HG03064 (cell line): Measurements from ENCODE around the gene ARL11.
"Not testable (repeated sequence)": the region's sequence is repeated elsewhere in the genome, so short reads cannot be mapped to it uniquely, and the experiment has no call there.

ENCODE experiments used
- ATAC-seq: cut with Tn5 transposase; IDR thresholded peaks from one replicate; pipeline ENCODE4 v1.9.1; 2021; ENCODE audit warnings: low read depth; ENCODE audit not compliant: unreplicated experiment

Gene ARL11

GRCh38 chr13:49610176-49610575 is 18.1 kb upstream of the ARL11 start:
- ATAC-seq, result no peak

DNA sequence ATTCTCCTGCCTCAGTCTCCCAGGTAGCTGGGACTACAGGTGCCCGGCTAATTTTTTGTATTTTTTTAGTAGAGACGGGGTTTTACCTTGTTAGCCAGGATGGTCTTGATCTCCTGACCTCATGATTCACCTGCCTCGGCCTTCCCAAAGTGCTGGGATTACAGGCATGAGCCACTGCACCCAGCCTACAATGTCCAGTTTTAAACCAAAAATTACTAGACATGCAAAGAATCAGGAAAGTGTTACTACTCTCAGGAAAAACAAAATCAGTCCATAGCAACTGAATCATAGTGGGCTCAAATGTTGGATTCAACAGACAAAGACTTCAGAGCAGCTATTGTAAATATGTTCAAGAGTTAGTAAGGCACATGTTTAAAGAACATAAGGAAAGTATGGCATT is 16.3 kb upstream of the ARL11 start:
- ATAC-seq, result not testable (repeated sequence)

DNA sequence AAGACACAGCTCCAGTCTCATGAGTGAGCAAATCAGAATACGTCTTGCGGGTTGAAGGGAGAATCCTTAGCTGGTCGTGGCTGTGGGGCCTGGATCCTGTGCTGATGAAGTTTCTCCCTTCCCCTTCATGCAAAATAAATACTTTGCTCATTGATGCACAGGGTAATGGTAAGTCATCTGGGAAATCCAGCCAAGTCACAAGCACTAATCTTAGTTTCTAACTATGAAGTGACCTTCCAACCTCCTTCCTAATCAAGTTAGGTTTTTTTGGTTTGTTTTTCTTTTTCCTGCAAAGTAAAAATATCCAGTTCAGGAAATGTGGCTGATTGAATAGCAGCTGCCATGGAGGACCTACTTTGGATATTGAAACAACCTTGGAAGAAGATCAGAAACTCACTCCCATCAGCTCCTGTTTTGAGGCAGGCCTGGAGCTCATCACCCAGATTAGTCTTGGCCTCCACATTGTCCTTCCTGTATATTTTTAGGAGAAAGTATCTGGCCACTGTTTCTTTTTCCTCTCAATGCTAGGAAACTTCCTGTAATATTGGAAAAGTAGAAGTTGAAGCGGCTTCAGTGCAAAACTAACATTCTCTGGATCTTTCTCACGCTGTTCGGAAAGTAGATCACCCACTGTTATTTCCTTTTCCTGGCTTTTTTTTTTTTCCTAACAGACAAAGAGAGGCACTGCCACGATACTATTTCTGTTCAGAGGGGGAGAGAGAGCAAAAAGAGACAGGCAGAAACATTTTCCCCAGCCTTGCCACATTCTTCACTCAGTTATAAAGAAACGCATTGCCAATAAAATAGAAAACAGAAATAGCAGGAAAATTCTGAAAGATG is 12.3 kb upstream of the ARL11 start:
- ATAC-seq, result no peak

- no peak for ATAC-seq
These were observed 11.6 kb upstream of the ARL11 start for GRCh38 chr13:49616676-49617065.

- no peak for ATAC-seq
These were observed 8.1 kb upstream of the ARL11 start for GRCh38 chr13:49620170-49620621.

DNA sequence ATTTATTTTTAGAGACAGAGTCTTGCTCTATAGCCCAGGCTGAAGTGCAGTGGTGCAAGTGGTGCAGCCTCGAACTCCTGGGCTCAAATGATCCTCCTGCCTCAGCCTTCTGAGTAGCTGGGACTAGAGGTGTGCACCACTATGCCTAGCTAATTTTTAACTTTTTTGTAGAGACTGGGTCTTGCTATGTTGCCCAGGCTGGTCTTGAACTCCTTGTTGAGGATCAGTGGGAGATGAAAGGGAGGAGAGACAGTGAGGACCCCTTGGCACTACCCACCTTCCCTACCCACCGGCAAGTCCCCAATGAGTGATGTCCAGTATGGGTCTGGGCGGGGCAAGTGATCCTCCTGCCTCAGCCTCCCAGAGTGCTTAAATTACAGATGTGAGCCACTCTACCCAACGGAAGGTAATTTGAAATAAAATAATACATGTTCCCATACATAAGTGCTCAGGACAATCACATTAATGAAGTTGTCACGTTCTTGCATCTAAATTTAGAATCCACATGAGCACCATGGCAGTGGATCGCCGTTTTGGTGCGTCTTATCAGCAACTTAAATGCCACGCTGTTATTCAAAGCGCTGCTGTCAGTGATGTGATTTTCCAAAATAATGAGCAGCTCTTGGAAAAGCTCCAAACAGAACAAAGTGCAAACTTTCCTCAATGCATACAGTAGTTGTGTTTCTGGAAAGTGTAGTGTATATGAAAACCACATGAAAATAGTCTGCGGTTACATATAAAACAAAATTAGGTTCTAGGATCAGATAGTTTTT is 5.9 kb upstream of the ARL11 start:
- no peak for ATAC-seq

- no peak for ATAC-seq
These were observed 4.1 kb upstream of the ARL11 start for GRCh38 chr13:49624229-49624628.

DNA sequence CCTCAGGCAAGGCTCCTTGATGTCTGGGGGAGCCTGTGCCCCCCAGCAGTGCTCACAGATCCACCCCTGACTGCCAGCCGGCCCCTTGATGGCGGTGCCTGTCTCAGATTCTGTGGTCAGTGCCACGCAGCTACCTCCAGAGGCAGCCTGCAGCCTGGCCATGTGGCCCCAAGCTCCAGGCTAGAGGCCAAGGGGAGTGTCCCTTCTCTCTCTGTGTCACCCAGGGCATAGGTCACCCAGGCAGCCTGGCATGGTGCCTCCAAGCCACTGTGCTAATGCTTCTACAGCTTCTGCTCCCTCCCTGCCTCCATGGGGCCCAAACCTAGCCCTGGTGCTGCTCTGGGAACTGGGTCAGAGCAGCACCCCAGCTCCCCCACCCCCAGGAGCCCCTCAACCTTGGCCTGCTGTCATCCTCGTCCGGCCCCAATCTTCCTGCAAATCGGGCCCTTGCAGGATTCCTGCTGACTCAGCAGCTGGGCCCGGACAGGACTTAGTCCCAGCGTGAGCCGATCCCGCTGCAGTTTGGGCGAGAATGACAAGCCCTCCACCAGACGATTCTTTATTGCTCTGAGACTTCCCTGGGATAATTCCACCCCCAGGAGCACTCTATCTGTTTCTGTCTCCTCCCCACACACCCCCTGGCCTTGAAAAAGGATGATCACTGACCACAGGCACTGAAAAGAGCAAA is 2.8 kb upstream of the ARL11 start:
- ATAC-seq, result no peak

DNA sequence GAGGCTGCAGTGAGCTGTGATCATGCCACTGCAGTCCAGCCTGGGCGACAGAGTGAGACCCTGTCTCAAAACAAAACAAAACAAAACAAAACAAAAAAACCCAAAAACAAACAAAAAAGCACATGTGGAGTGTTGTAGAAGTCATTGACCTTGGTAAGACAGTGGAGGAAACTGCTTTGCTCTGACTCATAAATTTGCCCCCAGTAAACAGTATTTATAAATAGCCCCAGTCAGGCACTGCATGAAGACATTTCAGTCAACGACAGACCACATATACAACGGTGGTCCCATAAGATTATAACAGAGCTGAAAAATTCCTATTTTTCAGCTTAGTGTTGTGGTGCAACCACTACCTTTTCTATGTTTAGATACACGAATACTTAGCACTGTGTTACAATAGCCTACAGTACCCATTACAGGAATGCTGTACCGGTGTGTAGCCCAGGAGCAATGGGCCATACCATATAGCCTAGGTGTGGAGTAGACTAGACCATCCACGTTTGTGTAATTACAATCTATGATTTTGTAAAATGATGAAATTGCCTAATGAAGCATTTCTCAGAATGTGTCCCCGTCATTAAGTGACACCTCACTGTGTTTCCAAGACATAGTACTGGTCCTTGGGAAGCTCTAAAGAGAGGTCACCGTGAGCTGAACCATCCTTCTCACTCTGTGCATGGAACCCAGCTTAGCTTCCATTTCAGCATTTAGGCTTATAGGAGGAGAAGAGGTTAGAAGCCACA is 1.1 kb downstream of the ARL11 start:
- no peak for ATAC-seq

GRCh38 chr13:49629947-49630346 is 1.6 kb downstream of the ARL11 start:
- ATAC-seq, result no peak

DNA sequence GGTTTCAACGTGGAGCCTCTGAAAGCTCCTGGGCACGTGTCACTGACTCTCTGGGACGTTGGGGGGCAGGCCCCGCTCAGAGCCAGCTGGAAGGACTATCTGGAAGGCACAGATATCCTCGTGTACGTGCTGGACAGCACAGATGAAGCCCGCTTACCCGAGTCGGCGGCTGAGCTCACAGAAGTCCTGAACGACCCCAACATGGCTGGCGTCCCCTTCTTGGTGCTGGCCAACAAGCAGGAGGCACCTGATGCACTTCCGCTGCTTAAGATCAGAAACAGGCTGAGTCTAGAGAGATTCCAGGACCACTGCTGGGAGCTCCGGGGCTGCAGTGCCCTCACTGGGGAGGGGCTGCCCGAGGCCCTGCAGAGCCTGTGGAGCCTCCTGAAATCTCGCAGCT is 2.3 kb downstream of the ARL11 start:
- ATAC-seq, result no peak

GRCh38 chr13:49632156-49632555 is 3.8 kb downstream of the ARL11 start:
- no peak for ATAC-seq

- ATAC-seq, result no peak
These were observed 5.4 kb downstream of the ARL11 start for GRCh38 chr13:49633710-49634109.

DNA sequence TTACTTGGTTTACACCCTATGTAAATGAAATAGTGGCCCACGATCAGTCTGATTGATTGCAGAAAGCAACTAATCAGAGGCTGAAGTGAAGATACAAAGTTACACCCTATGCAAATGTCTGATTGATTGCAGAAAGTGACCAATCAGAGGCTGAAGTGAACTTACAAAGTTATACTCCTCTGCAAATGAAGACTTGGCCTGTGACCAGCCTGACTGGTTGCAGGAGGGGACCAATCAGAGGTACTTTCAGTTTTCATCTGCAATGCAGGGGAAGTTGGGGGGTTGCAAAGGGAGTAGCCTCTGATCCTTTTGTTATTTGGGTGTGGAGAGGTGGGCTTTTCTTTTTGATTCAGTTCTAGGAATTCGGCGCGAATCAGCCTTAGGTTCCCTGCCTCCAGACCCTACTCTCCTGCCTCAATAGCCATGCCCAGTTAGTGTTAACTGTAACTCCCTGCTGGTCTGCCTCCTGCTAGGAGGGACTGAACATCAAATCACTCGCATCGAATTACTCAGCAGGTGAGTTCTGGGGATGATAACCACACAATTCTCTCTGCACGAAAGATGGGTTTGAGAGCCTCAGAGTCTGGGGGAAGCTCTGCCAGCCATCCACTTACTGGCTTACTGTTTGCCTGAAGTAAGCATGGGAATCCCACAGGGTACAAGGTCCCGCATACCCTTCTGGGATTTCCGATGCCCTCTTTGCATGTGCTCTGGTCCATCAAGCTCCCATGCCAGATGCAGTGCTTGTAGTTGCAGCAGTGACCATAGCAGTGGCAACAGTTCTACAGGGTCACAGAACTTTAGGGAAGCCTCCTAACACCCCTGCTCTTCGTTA is 7.5 kb downstream of the ARL11 start:
- ATAC-seq, result no peak

DNA sequence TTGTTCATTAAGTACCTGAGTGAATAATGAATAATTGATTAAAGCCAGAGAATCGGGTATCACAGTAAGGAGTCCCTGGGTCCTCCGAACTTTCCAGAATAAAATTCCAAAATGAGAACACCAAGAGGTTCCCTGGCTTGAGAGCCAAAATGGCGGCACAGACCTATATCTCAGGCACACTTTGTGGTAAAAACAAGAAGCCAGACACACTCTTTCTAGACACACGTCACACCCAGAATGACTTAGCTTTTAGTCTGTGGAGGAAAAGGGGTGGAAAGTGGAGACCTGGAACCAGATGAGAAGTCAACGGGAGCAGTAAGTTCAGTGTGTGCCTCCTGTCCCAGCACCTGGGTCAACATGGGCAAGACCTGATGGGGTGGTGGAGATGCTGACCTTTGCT is 8.4 kb downstream of the ARL11 start:
- no peak for ATAC-seq

DNA sequence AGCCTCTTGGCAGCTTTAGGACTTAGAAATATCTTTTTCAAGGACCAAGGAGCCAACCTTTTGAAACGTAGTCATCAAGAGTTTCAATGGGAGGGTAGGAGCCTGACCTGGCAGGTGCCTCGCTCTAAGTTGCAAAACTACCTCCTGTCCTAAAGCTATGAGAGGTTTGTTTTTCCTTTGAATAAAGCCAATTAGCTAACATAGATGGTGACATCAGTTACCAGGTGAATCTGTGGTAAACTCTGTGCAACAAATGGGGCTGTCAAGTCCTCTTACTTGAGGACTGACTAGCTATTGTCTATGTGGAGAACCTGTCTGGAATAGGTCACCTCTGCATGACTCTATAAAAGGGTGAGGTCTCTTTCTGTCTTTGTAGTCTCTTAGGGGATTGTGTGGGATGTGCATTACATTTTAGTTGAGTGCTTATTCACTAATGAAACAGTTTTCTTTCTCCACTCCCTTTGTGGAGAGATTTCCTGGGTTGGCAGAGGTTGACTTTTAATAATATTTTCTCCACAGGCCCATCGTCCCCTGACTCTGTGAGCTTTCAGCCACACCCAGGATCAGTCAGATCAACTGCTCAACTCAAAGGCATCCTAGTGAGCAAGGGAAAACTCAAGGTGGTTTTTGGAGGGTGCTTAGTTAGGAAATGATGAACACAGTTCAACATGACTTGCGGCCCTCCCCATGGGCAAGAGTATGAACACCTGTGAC is 9.9 kb downstream of the ARL11 start:
- no peak for ATAC-seq

DNA sequence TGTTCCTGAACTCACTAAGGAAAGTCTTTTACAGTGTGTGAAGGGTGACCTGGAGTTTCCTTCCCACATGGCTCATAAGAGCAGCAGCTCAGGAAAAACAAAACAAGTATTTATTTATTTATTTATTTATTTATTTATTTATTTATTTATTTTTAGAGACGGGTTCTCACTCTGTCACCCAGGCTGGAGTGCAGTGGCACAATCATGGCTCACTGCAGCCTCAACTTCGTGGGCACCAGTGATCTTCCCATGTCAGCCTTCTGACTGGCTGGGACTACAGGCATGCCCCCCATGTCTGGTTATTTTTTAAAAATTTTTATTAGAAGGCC is 10.4 kb downstream of the ARL11 start:
- no peak for ATAC-seq

DNA sequence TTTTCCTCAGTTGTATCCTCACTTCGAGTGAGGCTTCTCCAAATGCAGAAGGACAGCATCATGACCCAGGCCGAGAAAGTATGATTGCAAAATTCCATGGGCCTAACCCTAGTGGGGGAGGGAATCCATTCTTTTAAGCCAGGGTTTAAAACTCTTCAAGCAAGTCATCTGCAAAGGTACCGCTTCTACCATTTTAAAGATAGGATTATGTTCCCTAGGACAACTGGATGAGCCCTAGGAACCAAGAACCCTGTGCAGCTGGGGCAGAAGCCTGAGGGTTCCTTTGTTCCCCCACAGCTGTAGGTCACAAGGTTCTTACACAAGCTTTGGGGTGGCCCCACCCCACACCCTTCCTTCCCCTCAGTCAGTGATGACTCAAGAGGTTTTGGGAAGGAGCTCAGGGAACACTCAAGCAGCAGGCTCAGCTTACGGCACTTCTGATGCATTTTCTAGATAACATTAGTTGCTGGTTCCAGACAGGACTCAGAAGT is 13.5 kb downstream of the ARL11 start:
- no peak for ATAC-seq

GRCh38 chr13:49643035-49643646 is 14.8 kb downstream of the ARL11 start:
- no peak for ATAC-seq
